ENCODE results near the gene RPS27L. TPM values are rescaled to one million over a fixed set of nuclear protein-coding genes. Genes with fewer than 3 reads are reported as not detected.

Gene RPS27L
- total and polyA plus RNA-seq, 8 donors, result 8.4 to 432 (median 54.1) TPM

DNA sequence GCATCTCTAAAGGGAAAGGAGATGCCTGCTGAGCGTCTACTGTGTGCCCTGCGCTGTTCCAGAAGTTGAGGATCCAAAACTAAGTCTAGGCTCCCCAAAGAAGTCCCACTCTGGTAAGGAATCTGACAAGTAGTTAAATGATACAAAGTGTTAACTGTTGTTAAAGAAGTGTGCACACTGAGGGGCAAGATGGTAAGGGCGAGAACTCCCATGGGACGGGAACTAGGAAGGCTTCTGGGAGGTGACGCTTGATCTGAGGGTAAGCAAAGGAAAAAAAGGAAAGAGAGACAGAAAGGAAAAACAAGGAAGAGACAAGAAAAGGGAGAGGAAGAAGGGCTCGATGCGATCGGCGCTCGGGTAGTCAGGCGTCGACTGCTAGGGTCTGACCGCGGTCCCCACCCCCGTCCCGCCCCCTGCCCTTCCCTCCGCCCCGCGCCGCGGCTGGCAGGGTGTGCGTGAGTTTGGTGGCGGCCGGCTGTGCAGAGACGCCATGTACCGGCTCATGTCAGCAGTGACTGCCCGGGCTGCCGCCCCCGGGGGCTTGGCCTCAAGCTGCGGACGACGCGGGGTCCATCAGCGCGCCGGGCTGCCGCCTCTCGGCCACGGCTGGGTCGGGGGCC is 35.8 kb downstream of the RPS27L start, which contains the start of gene LACTB:
Gene LACTB, plus strand, starts transcription at position 480 of the 620 bp plus-strand sequence. Its CDS starts 11 bp downstream, at position 491.
- WGBS, 5 donors, result 1 to 4% (median 3%) methylated on average over 18 to 40 of the region's 40 CpGs
- DNase-seq, result peak; percentile 89 to 97

DNA sequence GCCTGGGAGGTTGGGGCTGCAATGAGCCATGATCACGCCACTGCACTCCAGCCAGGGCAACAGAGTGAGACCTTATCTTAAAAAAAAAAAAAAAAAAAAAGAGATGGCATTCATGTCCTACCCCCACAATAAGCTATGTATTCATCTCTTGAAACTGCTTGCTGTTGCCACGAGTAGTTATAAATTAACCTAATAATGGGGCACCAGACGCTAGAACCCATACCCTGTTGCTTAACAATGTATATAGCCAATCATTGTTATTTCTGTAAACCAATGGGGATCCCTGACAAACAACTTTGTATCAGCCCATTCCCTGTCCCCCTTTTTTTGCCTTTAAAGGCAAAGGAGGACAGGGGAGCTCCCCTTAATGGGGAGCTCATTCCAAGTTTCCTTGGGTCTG is 38.4 kb downstream of the RPS27L start:
- Histone ChIP-seq H3K4me1 (peaks cover 5 to 15% (median 11%) of the 10 kb centered on the region in 4 donors), H3K27me3 (no peaks in the 10 kb centered on the region), H3K36me3 (no peaks in the 10 kb centered on the region), H3K27ac (no peak overlapping the region), H3K4me3 (no peak overlapping the region), H3K9me3 (peaks cover 0 to 12% (median 6%) of the 10 kb centered on the region in 4 donors)
- DNase-seq, result no peak
- no peak for TF ChIP-seq POLR2AphosphoS5 (IDR thresholded peaks at IDR 0.05)
- TF ChIP-seq EP300 (IDR thresholded peaks at IDR 0.05), result no peak
- no peak for TF ChIP-seq POLR2A (IDR thresholded peaks at IDR 0.05)
- TF ChIP-seq, protein P1, sequence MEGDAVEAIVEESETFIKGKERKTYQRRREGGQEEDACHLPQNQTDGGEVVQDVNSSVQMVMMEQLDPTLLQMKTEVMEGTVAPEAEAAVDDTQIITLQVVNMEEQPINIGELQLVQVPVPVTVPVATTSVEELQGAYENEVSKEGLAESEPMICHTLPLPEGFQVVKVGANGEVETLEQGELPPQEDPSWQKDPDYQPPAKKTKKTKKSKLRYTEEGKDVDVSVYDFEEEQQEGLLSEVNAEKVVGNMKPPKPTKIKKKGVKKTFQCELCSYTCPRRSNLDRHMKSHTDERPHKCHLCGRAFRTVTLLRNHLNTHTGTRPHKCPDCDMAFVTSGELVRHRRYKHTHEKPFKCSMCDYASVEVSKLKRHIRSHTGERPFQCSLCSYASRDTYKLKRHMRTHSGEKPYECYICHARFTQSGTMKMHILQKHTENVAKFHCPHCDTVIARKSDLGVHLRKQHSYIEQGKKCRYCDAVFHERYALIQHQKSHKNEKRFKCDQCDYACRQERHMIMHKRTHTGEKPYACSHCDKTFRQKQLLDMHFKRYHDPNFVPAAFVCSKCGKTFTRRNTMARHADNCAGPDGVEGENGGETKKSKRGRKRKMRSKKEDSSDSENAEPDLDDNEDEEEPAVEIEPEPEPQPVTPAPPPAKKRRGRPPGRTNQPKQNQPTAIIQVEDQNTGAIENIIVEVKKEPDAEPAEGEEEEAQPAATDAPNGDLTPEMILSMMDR (IDR thresholded peaks at IDR 0.05), result no peak
- WGBS, 5 donors, result 74 to 85% (median 77%) methylated on average over 3 of the region's 3 CpGs
- intact Hi-C loops (cut with DNase I; ENCODE audit: low total_unique reads), result no loop called here

More for the DNA sequence above, 35.8 kb downstream of the RPS27L start, which contains the start of gene LACTB:
- peaks cover 5 to 15% (median 11%) of the 10 kb centered on the region in 4 donors for H3K4me1 ChIP-seq
- H3K9me3 ChIP-seq, result peaks cover 0 to 12% (median 6%) of the 10 kb centered on the region in 4 donors
- TF ChIP-seq POLR2A (IDR thresholded peaks at IDR 0.05) (peak in 1 of 4 donors; percentile 21), EP300 (IDR thresholded peaks at IDR 0.05) (peak; percentile 20), POLR2AphosphoS5 (IDR thresholded peaks at IDR 0.05) (peak; percentile 75 to 96 (median 93))
- TF ChIP-seq, protein P1 (IDR thresholded peaks at IDR 0.05), result no peak
- intact Hi-C loops (cut with DNase I; ENCODE audit: low total_unique reads), result no loop called here
- H3K27me3 ChIP-seq, result no peaks in the 10 kb centered on the region
- peak within 1 kb of the TSS; percentile 88 to 100 (median 94) for H3K4me3 ChIP-seq
- H3K36me3 ChIP-seq, result peaks cover 0 to 16% (median 12%) of the 10 kb centered on the region in 4 donors
- peak within 1 kb of the TSS; percentile 92 to 99 (median 96) for H3K27ac ChIP-seq

DNA sequence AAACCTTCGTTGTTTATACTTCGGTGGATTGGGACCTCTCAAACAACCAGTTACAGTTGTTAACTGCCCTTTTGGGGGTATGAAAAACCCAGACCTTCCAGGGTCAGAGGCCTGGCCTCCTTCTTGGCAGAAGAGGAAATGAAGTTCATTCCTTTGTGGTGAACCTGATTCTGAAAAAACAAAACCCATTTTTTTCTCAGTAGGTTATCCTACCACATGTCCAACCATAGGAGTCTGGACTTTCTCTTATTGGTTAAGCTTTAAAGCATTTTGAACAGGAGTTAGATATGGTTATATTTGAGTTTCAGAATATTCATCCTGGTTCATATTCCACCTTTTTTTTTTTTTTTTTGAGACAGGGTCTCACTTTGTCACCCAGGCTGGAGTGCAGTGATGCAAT is 42.8 kb downstream of the RPS27L start:
- intact Hi-C loops (cut with DNase I; ENCODE audit: low total_unique reads), result no loop called here
- Histone ChIP-seq H3K4me3 (no peak overlapping the region), H3K36me3 (no peaks in the 10 kb centered on the region), H3K27ac (no peak overlapping the region), H3K4me1 (no peaks in the 10 kb centered on the region), H3K9me3 (peaks cover 0 to 6% (median 3%) of the 10 kb centered on the region in 4 donors), H3K27me3 (no peaks in the 10 kb centered on the region)
- TF ChIP-seq, protein P1 (IDR thresholded peaks at IDR 0.05), result no peak
- TF ChIP-seq POLR2AphosphoS5 (IDR thresholded peaks at IDR 0.05), result no peak
- TF ChIP-seq POLR2A (IDR thresholded peaks at IDR 0.05), result no peak
- TF ChIP-seq EP300 (IDR thresholded peaks at IDR 0.05), result no peak
- 75 to 85% (median 80%) methylated on average over 2 of the region's 2 CpGs for whole genome bisulfite sequencing, 5 donors
- no peak for DNase-seq

DNA sequence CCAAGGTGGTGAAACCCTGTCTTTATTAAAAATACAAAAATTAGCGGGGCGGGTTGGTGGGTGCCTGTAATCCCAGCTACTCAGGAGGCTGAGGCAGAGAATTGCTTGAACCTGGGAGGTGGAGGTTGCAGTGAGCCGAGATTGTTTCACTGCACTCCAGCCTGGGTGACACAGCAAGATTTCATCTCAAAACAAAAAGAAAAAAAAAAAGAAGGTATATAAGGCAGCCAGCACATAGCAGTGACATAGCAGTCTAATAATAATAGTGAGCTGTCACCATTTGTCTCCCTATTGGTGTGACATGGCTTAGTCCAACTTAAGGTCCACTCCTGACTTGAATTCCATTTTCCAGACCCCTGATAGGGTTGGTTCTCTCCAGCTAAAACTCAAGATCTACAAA is 44.4 kb downstream of the RPS27L start:
- TF ChIP-seq, protein P1 (IDR thresholded peaks at IDR 0.05), result no peak
- no peak for TF ChIP-seq POLR2A (IDR thresholded peaks at IDR 0.05)
- no peak for TF ChIP-seq POLR2AphosphoS5 (IDR thresholded peaks at IDR 0.05)
- no peak for TF ChIP-seq EP300 (IDR thresholded peaks at IDR 0.05)
- H3K9me3 ChIP-seq, result no peaks in the 10 kb centered on the region
- H3K4me1 ChIP-seq, result peaks cover 0 to 8% (median 4%) of the 10 kb centered on the region in 4 donors
- WGBS, 5 donors, result 92 to 100% (median 96%) methylated on average over 3 of the region's 3 CpGs
- no peak overlapping the region for H3K27ac ChIP-seq
- no peaks in the 10 kb centered on the region for H3K36me3 ChIP-seq
- H3K4me3 ChIP-seq, result no peak overlapping the region
- no peaks in the 10 kb centered on the region for H3K27me3 ChIP-seq
- intact Hi-C loops (cut with DNase I; ENCODE audit: low total_unique reads), result no loop called here
- no peak for DNase-seq
